VCaP (cell line): ENCODE data around the gene CRP.

ENCODE experiments used
- H3K27ac ChIP-seq: fragments of 450-650 bp; 2 replicates; pipeline ENCODE4 v1.5.1; 2017
- CTCF ChIP-seq: fragments of 450-650 bp; conservative IDR thresholded peaks from 2 replicates; pipeline ENCODE4 v1.5.1; 2017; ENCODE audit warnings: mild to moderate bottlenecking, moderate library complexity

CRP gene

GRCh38 chr1:159712080-159712479 is 2.3 kb downstream of the CRP start:
- TF ChIP-seq CTCF, result no peak

GRCh38 chr1:159707472-159708260 is 6.7 kb downstream of the CRP start:
- no peak for TF ChIP-seq CTCF
- no peak overlapping the region for H3K27ac ChIP-seq

More at GRCh38 chr1:159712080-159712479, 2.3 kb downstream of the CRP start:
- no peak overlapping the region for H3K27ac ChIP-seq

GRCh38 chr1:159705904-159706256 is 8.5 kb downstream of the CRP start:
- TF ChIP-seq CTCF, result no peak
- H3K27ac ChIP-seq, result no peak overlapping the region

GRCh38 chr1:159705251-159705903 is 9.0 kb downstream of the CRP start:
- TF ChIP-seq CTCF, result no peak
- H3K27ac ChIP-seq, result no peak overlapping the region

GRCh38 chr1:159704481-159704880 is 9.9 kb downstream of the CRP start:
- no peak overlapping the region for H3K27ac ChIP-seq
- no peak for TF ChIP-seq CTCF

- no peak overlapping the region for H3K27ac ChIP-seq
- TF ChIP-seq CTCF, result no peak
Observed at GRCh38 chr1:159700312-159700711, 14.1 kb downstream of the CRP start.

- TF ChIP-seq CTCF, result no peak
- H3K27ac ChIP-seq, result no peak overlapping the region
Observed at GRCh38 chr1:159699653-159700052, 14.7 kb downstream of the CRP start.
